Progenitor cell of endocrine pancreas (in vitro differentiated cells): ENCODE results near the gene TSPAN15. TPM values are rescaled to one million over a fixed set of nuclear protein-coding genes. Genes with fewer than 3 reads are reported as not detected.
A peak's percentile ranks its signal among the peaks of the same experiment; 100 is the strongest.

Experiments
- DNase-seq: peaks from one replicate; pipeline ENCODE4 v3.0.0; 2021; ENCODE audit warnings: low spot score; ENCODE audit not compliant: unreplicated experiment
- H3K27ac Mint-ChIP-seq: 2 replicates; pipeline ENCODE4 v1.8.0; 2021; ENCODE audit warnings: mild to moderate bottlenecking, moderate library complexity, mixed read lengths
- H3K27me3 Mint-ChIP-seq: 2 replicates; pipeline ENCODE4 v1.8.0; 2021; ENCODE audit warnings: mixed read lengths
- H3K36me3 Mint-ChIP-seq: 2 replicates; pipeline ENCODE4 v1.8.0; 2022; ENCODE audit warnings: mixed read lengths; ENCODE audit not compliant: insufficient read depth
- H3K4me1 Mint-ChIP-seq: 2 replicates; pipeline ENCODE4 v1.8.0; 2021; ENCODE audit warnings: low read depth, mixed read lengths
- H3K4me3 Mint-ChIP-seq: 2 replicates; pipeline ENCODE4 v1.8.0; 2021; ENCODE audit warnings: low read depth, mild to moderate bottlenecking, moderate library complexity, mixed read lengths
- H3K9me3 Mint-ChIP-seq: 2 replicates; pipeline ENCODE4 v1.8.0; 2021; ENCODE audit warnings: low read depth, mixed read lengths
- CTCF ChIP-seq: fragments of 200-600 bp; sonication (generic); IDR thresholded peaks from one replicate; pipeline ENCODE4 v1.5.0; 2021; ENCODE audit warnings: antibody characterized with exemption, mild to moderate bottlenecking; ENCODE audit not compliant: unreplicated experiment
- long read RNA-seq: library from polyadenylated mRNA; unstranded; transcript quantifications from one replicate; pipeline ENCODE4 v2.0.0, GENCODE V29; 2020
- total RNA-seq: library from RNA; stranded (reverse); gene quantifications from 2 replicates; pipeline ENCODE4 v1.2.1, GENCODE V29; 2021

The TSPAN15 gene
- 14.7 and 17.9 TPM in 2 replicates for total RNA-seq
- long read RNA-seq, transcript TSPAN15-201 (8 exons, 1,698 nt) = major isoform, 22 of 26 reads
- long read RNA-seq, partial matches to known transcripts = 1 of 26 reads
- long read RNA-seq, other reads (novel, unspliced or antisense) = 3 of 26 reads

GRCh38 chr10:69451209-69451783 lies at the start of gene TSPAN15:
Gene TSPAN15, plus strand, starts transcription at chr10:69451465. Its CDS starts 130 bp downstream, at chr10:69451595.
- H3K27me3 Mint-ChIP-seq = peaks cover 20% of the 10 kb centered on the region

GRCh38 chr10:69402386-69402785 lies 48.9 kb upstream of the TSPAN15 start:
- no peak overlapping the region for H3K4me3 Mint-ChIP-seq
- no peaks in the 10 kb centered on the region for H3K9me3 Mint-ChIP-seq
- H3K27me3 Mint-ChIP-seq = peaks cover 4% of the 10 kb centered on the region
- TF ChIP-seq CTCF = no peak
- no peak for DNase-seq
- peaks cover 2% of the 10 kb centered on the region for H3K4me1 Mint-ChIP-seq
- H3K27ac Mint-ChIP-seq = no peak overlapping the region
- peaks cover 7% of the 10 kb centered on the region for H3K36me3 Mint-ChIP-seq

More at GRCh38 chr10:69451209-69451783, at the start of gene TSPAN15:
- Mint-ChIP-seq H3K4me3 (peak within 1 kb of the TSS; percentile 84), H3K27ac (peak within 1 kb of the TSS; percentile 83), H3K9me3 (no peaks in the 10 kb centered on the region), H3K4me1 (peaks cover 17% of the 10 kb centered on the region), H3K36me3 (no peaks in the 10 kb centered on the region)
- peak; percentile 85 for DNase-seq
- no peak for TF ChIP-seq CTCF

- Mint-ChIP-seq H3K36me3 (peaks cover 7% of the 10 kb centered on the region), H3K9me3 (no peaks in the 10 kb centered on the region), H3K27me3 (peaks cover 9% of the 10 kb centered on the region), H3K27ac (no peak overlapping the region), H3K4me3 (no peak overlapping the region), H3K4me1 (peaks cover 2% of the 10 kb centered on the region)
- TF ChIP-seq CTCF = no peak
- no peak for DNase-seq
Measured at GRCh38 chr10:69403066-69403465, 48.2 kb upstream of the TSPAN15 start.

GRCh38 chr10:69403519-69403918 lies 47.7 kb upstream of the TSPAN15 start:
- no peak overlapping the region for H3K27ac Mint-ChIP-seq
- H3K36me3 Mint-ChIP-seq = peaks cover 7% of the 10 kb centered on the region
- DNase-seq = no peak
- peaks cover 12% of the 10 kb centered on the region for H3K27me3 Mint-ChIP-seq
- TF ChIP-seq CTCF = no peak
- peaks cover 2% of the 10 kb centered on the region for H3K4me1 Mint-ChIP-seq
- H3K9me3 Mint-ChIP-seq = no peaks in the 10 kb centered on the region
- H3K4me3 Mint-ChIP-seq = no peak overlapping the region

- Mint-ChIP-seq H3K4me3 (no peak overlapping the region), H3K9me3 (no peaks in the 10 kb centered on the region), H3K4me1 (peaks cover 2% of the 10 kb centered on the region), H3K27me3 (peaks cover 12% of the 10 kb centered on the region), H3K36me3 (peaks cover 7% of the 10 kb centered on the region), H3K27ac (no peak overlapping the region)
- no peak for TF ChIP-seq CTCF
- no peak for DNase-seq
Measured at GRCh38 chr10:69404786-69405185, 46.5 kb upstream of the TSPAN15 start.
